ENCODE data around the gene ARID1B. TPM values are rescaled to one million over a fixed set of nuclear protein-coding genes. Genes with fewer than 3 reads are reported as not detected.

The ARID1B gene
- total and polyA plus RNA-seq, 9 of the 15 experiments (the other 6 are each of a cell fraction or from before 2014, with no cell fraction given): 12.5 to 50.5 (median 25.8) TPM

DNA sequence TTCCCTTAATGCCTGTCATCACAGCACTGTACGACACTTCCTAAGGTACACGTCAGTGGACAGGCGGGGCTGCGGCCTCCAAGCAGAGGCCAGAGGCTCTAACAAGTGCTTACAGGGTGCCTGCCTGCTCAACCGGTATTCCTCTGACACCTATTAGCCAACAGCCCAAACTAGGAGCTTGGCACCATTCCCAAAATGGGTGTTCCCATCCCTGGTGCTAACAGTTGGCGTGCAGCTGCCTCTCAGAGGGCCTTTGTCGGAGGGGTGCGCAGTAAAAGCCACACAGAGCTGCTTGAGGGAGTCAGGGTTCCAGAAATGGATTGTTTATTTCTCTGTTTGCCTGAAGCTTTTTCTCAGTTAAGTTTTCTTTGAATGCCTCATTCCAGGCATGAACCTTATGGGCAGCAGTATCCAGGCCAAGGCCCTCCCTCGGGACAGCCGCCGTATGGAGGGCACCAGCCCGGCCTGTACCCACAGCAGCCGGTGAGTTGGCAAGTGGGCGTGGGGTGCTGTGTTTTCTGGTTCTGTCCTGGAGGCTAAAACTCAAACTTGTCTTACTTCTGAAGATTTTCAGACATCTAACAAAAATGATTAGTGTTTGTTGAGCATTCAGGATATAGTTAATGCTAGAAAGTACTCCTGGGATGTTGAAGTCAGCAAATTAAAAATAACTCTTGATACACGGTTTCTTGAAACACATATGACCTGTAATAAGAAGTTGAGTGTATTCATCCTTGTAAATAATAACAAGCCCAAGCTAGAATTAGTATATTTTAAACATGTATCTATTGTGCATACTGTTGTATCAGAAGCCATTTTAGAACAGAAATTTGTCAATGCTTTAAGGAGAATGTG, 421.5 kb downstream of the ARID1B start:
- Histone ChIP-seq H4K20me1 (replicated peaks; ENCODE audit: control insufficient read depth, insufficient read depth, low read length) (no peaks in the 10 kb centered on the region), H3K9ac (ENCODE audit: insufficient read depth in 1 of 2, low read depth in 2 of 2, low read length in 2 of 2) (0 out of 4 replicates have a peak overlapping the region, but pooled peaks of 1 of the 2 experiments have one; percentile 11), H3K27me3 (ENCODE audit: control insufficient read depth in 2 of 2, insufficient read depth in 2 of 2, low read length in 2 of 2) (no peaks in the 10 kb centered on the region), H3K4me2 (ENCODE audit: insufficient read depth, low read length) (no peak overlapping the region), H2AFZ (ENCODE audit: low read depth, low read length) (no peak overlapping the region), H3K9me3 (replicated peaks; ENCODE audit: control insufficient read depth, insufficient read depth, low read depth, low read length) (no peaks in the 10 kb centered on the region), H3K4me1 (replicated peaks in 1 of 2; ENCODE audit: control insufficient read depth in 2 of 2, insufficient read depth in 2 of 2, low read length in 2 of 2) (peaks cover 0 to 5% of the 10 kb centered on the region in 2 experiments; a peak in 1 of 5 replicates), H3K9me1 (ENCODE audit: control insufficient read depth, insufficient read depth, low read length) (peaks cover 6% of the 10 kb centered on the region), H3K27ac (ENCODE audit: extremely low read depth, low read depth, low read length) (no peak overlapping the region), H3K79me2 (ENCODE audit: control insufficient read depth, insufficient read depth, low read length) (no peaks in the 10 kb centered on the region), H3K4me3 (no peak overlapping the region), H3K36me3 (ENCODE audit: control insufficient read depth, insufficient read depth, low read length) (peaks cover 70% of the 10 kb centered on the region)
- TF ChIP-seq CBFB (CRISPR knock-in tag; IDR thresholded peaks at IDR 0.05): 0 out of 2 replicates have a peak, but pooled peaks have one; percentile 46
- TF ChIP-seq NR2C2 (CRISPR knock-in tag; IDR thresholded peaks at IDR 0.05): no peak
- no peak for TF ChIP-seq NR2C2 (tag; IDR thresholded peaks at IDR 0.05)
- no peak for TF ChIP-seq HMG20B (CRISPR knock-in tag; IDR thresholded peaks at IDR 0.05)
- TF ChIP-seq RCOR1 (IDR thresholded peaks at IDR 0.05; ENCODE audit: borderline replicate concordance in 1 of 2, low read depth in 2 of 2, low read length in 2 of 2): no peak
- ChIA-PET CTCF (ENCODE audit: low intra/inter-chr PET ratio) (no interaction called here), POLR2A (no interaction called here)
- in situ Hi-C loops (cut with MboI) (loop anchor here (25.0 kb wide), 1 partner anchor 1886 kb away; the partner anchor contains the start of gene TFB1M), intact Hi-C loops (cut with micrococcal nuclease) (no loop called here)
- DNase-seq (ENCODE audit: extremely low read depth in 1 of 4, low spot score in 3 of 4): no peak
- no peak for ATAC-seq
- no peak for FAIRE-seq
- WGBS (ENCODE audit: insufficient coverage, low coverage, missing lambda C conversion rate): 81% methylated on average over 15 of the region's 15 CpGs
- no TSS peak for BruUV-seq (replicated peaks)
